Fibroblast of villous mesenchyme (primary cell): Measurements from ENCODE around the gene PPFIA2. TPM values are rescaled to one million over a fixed set of nuclear protein-coding genes. Genes with fewer than 3 reads are reported as not detected.
"Not testable (repeated sequence)": the region's sequence is repeated elsewhere in the genome, so short reads cannot be mapped to it uniquely, and the experiment has no call there.

Experiments used
- DNase-seq: peaks from one replicate; pipeline ENCODE4 v3.0.0-alpha.2; 2010; ENCODE audit warnings: low read depth
- H3K4me3 ChIP-seq: 2 replicates; pipeline ENCODE4 v1.5.1; 2011; ENCODE audit warnings: low read depth, mild to moderate bottlenecking, low read length
- total RNA-seq: library from RNA; depleted of rRNA; stranded (reverse); fragments of >200 nt; gene quantifications from 2 replicates; pipeline ENCODE4 v1.2.3, GENCODE V29; 2012
- TF ChIP-seq, protein P1 (sequence below): IDR thresholded peaks from 2 replicates; pipeline ENCODE4 v1.5.1; 2012; ENCODE audit warnings: low read depth, mild to moderate bottlenecking, low read length; ENCODE audit not compliant: insufficient read depth

Gene PPFIA2
- total RNA-seq, 1 donor: 4.7 TPM

DNA sequence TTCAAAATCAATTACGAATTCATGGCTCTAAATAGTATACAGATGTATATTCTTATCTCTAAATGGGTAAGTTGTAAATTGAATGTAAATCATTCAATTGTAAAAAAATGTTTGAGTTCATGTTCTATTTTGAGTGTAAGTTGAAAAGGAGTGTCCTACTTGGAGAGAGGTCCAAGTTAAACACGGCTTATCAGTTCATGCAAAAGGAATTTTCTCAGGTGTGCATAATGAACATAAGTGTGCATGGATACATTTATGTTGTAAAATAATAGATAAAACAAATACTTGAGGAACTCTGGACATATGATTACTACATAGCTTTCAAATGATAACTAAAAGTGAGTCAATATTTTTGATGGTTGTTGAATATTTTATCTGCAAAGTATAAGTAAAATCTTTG lies 79.5 kb downstream of the PPFIA2 start:
- DNase-seq: no peak
- TF ChIP-seq, protein P1, sequence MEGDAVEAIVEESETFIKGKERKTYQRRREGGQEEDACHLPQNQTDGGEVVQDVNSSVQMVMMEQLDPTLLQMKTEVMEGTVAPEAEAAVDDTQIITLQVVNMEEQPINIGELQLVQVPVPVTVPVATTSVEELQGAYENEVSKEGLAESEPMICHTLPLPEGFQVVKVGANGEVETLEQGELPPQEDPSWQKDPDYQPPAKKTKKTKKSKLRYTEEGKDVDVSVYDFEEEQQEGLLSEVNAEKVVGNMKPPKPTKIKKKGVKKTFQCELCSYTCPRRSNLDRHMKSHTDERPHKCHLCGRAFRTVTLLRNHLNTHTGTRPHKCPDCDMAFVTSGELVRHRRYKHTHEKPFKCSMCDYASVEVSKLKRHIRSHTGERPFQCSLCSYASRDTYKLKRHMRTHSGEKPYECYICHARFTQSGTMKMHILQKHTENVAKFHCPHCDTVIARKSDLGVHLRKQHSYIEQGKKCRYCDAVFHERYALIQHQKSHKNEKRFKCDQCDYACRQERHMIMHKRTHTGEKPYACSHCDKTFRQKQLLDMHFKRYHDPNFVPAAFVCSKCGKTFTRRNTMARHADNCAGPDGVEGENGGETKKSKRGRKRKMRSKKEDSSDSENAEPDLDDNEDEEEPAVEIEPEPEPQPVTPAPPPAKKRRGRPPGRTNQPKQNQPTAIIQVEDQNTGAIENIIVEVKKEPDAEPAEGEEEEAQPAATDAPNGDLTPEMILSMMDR: no peak
- H3K4me3 ChIP-seq: no peak overlapping the region

DNA sequence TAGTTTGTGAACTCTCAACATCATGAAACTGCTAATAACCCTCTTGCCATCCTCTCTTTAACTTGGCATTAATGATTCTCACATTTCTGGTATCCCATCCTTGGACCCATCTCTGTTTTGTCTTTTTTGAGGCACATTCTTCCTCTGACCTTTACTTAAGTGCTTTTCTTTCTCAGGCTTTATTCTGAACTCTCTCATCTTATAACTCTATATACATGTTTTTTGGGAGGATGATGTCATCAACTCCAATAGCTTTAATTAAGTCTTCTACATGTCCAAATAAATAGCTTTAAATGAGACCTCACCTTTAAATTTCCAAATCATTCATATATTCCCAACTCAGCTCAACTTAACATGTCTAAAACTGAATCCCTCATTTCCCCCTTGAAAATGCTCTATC lies 88.4 kb downstream of the PPFIA2 start:
- TF ChIP-seq, protein P1: no peak
- DNase-seq: no peak
- no peak overlapping the region for H3K4me3 ChIP-seq

DNA sequence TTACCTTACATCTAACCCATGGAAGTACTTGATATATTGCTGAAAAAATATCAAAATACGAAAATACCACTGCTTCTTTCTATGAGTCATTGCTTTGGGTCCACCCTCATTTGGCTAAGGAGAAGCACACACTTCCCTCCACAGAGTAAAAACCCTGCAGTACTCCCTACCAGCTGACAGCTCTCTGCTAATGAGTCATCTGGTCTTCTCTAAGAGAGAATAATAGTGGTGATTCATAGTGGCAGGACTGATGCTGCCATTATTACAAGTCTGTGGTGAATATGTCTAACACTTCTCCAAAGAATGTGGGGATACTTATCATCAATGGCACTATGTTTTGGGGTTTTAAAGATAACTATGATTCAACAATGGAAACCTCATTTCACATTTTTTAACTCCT lies 90.7 kb downstream of the PPFIA2 start:
- H3K4me3 ChIP-seq: no peak overlapping the region
- TF ChIP-seq, protein P1: no peak
- peak; percentile 65 for DNase-seq

DNA sequence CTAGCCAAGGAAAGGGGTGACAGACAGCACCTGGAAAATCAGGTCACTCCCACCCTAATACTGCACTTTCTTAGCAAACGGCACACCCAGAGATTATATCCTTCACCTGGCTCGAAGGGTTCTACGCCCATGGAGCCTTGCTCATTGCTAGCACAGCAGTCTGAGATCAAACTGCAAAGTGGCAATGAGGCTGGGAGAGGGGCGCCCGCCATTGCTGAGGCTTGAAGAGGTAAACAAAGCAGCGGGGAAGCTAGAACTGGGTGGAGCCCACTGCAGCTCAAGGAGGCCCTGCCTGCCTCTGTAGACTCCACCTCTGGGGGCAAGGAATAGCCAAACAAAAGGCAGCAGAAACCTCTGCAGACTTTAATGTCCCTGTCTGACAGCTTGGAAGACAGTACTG lies 99.8 kb downstream of the PPFIA2 start:
- H3K4me3 ChIP-seq, DNase-seq: not testable (repeated sequence)

DNA sequence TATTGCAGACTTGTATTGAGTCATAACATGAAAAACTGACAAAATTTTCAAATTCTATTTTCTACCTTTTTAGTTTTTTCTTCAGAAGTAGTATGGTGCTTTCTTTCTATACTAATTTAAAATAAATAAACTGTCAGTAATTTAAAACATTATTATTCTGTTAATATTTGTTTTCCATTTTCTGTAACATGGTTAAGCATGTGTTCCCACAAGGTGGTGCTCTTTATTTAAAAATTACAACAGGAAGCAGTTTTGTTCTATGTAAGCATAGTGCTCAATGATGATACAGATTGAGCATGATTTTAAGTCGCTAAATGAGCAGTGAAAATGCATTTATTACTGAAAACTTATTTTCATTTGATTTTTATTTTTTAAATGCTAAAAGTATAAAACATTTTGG lies 114.6 kb downstream of the PPFIA2 start:
- TF ChIP-seq, protein P1: peak; percentile 37
- DNase-seq: peak; percentile 47
- no peak overlapping the region for H3K4me3 ChIP-seq

- H3K4me3 ChIP-seq: no peak overlapping the region
- peak; percentile 7 for DNase-seq
- TF ChIP-seq, protein P1: no peak
These were observed 120.0 kb downstream of the PPFIA2 start for GRCh38 chr12:81639196-81639595.

GRCh38 chr12:81633127-81633526 lies 126.0 kb downstream of the PPFIA2 start:
- TF ChIP-seq, protein P1: no peak
- H3K4me3 ChIP-seq: no peak overlapping the region
- no peak for DNase-seq
